Measurements from ENCODE around the gene KRTDAP. TPM values are rescaled to one million over a fixed set of nuclear protein-coding genes. Genes with fewer than 3 reads are reported as not detected.
"Not testable (repeated sequence)": the region's sequence is repeated elsewhere in the genome, so short reads cannot be mapped to it uniquely, and the experiment has no call there.

Gene KRTDAP
- total RNA-seq, 1 donor from 2014 or later = not detected

DNA sequence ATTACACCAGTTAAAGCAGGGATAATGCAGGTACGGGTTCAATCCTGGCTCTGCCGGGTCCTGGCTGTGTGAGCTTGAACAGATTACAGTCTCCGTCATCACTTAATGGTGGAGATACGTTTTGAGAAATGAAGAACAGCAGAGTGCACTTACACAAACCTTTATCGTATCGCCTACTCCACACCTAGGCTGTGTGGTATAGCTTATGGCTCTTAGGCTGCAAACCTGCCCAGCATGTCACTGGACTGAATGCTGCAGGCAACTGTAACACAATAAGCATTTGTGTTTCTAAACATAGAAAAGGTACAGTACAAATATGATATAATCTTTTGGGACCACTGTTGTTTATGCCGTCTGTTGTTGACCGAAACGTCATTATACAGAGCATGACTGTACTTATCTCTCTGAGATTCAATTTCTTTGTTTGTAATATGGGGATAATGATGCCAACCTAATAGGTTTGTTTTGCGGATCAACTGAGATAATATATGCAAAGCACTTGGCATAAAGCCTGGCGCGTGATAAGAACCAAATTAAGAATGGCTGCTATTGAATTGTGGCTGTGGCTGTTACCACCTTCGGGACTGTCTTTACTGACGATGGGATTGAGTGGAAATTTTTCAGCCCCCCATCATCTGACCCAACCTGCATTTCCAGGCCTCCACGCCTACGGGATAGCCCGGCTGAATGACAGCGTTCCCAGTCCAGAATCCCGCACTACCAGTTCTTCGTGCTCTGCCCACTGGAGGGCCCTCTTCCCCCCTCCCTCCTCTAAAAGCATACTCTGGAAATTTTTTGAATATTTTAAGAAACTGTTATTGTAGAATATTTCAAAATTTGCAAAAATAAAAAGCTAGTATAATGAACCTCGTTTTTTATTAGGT, 11.2 kb downstream of the KRTDAP start:
- Histone ChIP-seq H3K27me3 (ENCODE audit: insufficient read depth, low read length) (no peaks in the 10 kb centered on the region), H3K27ac (ENCODE audit: low read depth, low read length) (no peak overlapping the region), H2AFZ (ENCODE audit: low read depth, low read length) (no peak overlapping the region), H3K4me3 (ENCODE audit: insufficient read depth, low read depth, low read length) (no peak overlapping the region), H4K20me1 (ENCODE audit: insufficient read depth, low read length) (no peaks in the 10 kb centered on the region), H3K4me1 (ENCODE audit: insufficient read depth, low read length) (no peaks in the 10 kb centered on the region), H3K79me2 (ENCODE audit: insufficient read depth, low read length) (no peaks in the 10 kb centered on the region), H3K9ac (ENCODE audit: low read length) (no peak overlapping the region), H3K36me3 (ENCODE audit: insufficient read depth, low read length) (no peaks in the 10 kb centered on the region), H3K4me2 (ENCODE audit: low read length) (no peak overlapping the region), H3K9me3 (ENCODE audit: insufficient read depth, low read depth, low read length) (no peaks in the 10 kb centered on the region)
- no peaks in the 10 kb centered on the region for H3K9me3 Mint-ChIP-seq (ENCODE audit: unreplicated experiment)
- H3K36me3 Mint-ChIP-seq (ENCODE audit: low read depth, unreplicated experiment) = no peaks in the 10 kb centered on the region
- no peak overlapping the region for H3K4me3 Mint-ChIP-seq (ENCODE audit: unreplicated experiment)
- DNase-seq (ENCODE audit: low read depth) = no peak
- FAIRE-seq = no peak
- peaks cover 7% of the 10 kb centered on the region for H3K27me3 Mint-ChIP-seq (ENCODE audit: low read depth, unreplicated experiment)
- TF ChIP-seq EZH2 (IDR thresholded peaks at IDR 0.05; ENCODE audit: insufficient read depth, low read length) = no peak
- TF ChIP-seq, protein P1, sequence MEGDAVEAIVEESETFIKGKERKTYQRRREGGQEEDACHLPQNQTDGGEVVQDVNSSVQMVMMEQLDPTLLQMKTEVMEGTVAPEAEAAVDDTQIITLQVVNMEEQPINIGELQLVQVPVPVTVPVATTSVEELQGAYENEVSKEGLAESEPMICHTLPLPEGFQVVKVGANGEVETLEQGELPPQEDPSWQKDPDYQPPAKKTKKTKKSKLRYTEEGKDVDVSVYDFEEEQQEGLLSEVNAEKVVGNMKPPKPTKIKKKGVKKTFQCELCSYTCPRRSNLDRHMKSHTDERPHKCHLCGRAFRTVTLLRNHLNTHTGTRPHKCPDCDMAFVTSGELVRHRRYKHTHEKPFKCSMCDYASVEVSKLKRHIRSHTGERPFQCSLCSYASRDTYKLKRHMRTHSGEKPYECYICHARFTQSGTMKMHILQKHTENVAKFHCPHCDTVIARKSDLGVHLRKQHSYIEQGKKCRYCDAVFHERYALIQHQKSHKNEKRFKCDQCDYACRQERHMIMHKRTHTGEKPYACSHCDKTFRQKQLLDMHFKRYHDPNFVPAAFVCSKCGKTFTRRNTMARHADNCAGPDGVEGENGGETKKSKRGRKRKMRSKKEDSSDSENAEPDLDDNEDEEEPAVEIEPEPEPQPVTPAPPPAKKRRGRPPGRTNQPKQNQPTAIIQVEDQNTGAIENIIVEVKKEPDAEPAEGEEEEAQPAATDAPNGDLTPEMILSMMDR (IDR thresholded peaks at IDR 0.05; ENCODE audit: insufficient read depth, low read depth, low read length) = no peak
- no peak overlapping the region for H3K27ac Mint-ChIP-seq (ENCODE audit: unreplicated experiment)
- H3K4me1 Mint-ChIP-seq (ENCODE audit: low read depth, unreplicated experiment) = no peaks in the 10 kb centered on the region

DNA sequence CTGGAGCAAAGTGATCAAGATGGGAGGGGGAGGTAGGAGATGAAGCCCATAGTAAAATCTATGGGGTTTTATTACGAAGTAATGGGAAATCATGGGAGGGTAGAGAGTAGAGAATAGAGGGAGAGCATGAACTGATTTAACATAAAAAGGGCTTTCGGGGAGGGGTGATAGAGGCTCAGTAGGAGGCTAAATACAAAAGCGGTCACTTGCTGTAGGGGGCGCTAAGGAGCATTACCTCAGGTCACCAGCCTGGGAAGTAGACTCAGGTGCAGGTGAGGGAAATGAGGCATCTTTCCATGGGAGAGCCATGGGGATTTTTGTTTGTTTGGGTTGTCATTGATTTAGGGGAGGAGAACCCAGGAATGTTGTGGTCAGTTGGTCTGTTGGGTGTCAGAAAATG, 14.1 kb downstream of the KRTDAP start:
- Histone ChIP-seq H3K4me3 (ENCODE audit: insufficient read depth, low read depth, low read length) (no peak overlapping the region), H3K36me3 (ENCODE audit: insufficient read depth, low read length) (no peaks in the 10 kb centered on the region), H3K27ac (ENCODE audit: low read depth, low read length) (no peak overlapping the region), H2AFZ (ENCODE audit: low read depth, low read length) (no peak overlapping the region), H4K20me1 (ENCODE audit: insufficient read depth, low read length) (no peaks in the 10 kb centered on the region), H3K4me1 (ENCODE audit: insufficient read depth, low read length) (no peaks in the 10 kb centered on the region), H3K9ac (ENCODE audit: low read length) (no peak overlapping the region), H3K9me3 (ENCODE audit: insufficient read depth, low read depth, low read length) (no peaks in the 10 kb centered on the region), H3K27me3 (ENCODE audit: insufficient read depth, low read length) (no peaks in the 10 kb centered on the region), H3K79me2 (ENCODE audit: insufficient read depth, low read length) (no peaks in the 10 kb centered on the region), H3K4me2 (ENCODE audit: low read length) (no peak overlapping the region)
- FAIRE-seq (no peak), DNase-seq (ENCODE audit: low read depth) (no peak)
- no peak for TF ChIP-seq EZH2 (IDR thresholded peaks at IDR 0.05; ENCODE audit: insufficient read depth, low read length)
- TF ChIP-seq, protein P1 (IDR thresholded peaks at IDR 0.05; ENCODE audit: insufficient read depth, low read depth, low read length) = no peak
- Mint-ChIP-seq H3K27ac (ENCODE audit: unreplicated experiment) (no peak overlapping the region), H3K4me1 (ENCODE audit: low read depth, unreplicated experiment) (no peaks in the 10 kb centered on the region), H3K27me3 (ENCODE audit: low read depth, unreplicated experiment) (peaks cover 22% of the 10 kb centered on the region), H3K36me3 (ENCODE audit: low read depth, unreplicated experiment) (no peaks in the 10 kb centered on the region), H3K9me3 (ENCODE audit: unreplicated experiment) (peaks cover 3% of the 10 kb centered on the region), H3K4me3 (ENCODE audit: unreplicated experiment) (no peak overlapping the region)

DNA sequence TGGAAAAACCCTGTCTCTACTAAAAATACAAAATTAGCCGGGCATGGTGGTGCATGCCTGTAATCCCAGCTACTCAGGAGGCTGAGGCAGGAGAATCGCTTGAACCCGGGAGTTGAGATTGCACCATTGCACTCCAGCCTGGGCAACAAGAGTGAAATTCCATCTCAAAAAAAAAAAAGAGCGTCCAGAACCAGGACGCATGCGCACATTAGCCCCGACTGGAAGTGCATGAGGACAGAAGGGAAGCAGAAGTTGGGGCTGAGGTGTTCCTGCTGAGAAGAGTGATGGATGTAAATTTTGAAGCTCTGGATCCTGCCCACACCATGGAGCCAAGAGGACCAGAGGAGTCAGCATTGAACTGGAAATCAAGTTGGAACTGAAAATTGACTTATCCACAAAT, 15.7 kb downstream of the KRTDAP start:
- not testable (repeated sequence) for H3K27ac Mint-ChIP-seq (ENCODE audit: unreplicated experiment); H3K4me3 Mint-ChIP-seq (ENCODE audit: unreplicated experiment); H3K9ac ChIP-seq (ENCODE audit: low read length); H3K9me3 Mint-ChIP-seq (ENCODE audit: unreplicated experiment); H3K27ac ChIP-seq (ENCODE audit: low read depth, low read length); DNase-seq (ENCODE audit: low read depth); H4K20me1 ChIP-seq (ENCODE audit: insufficient read depth, low read length); H3K4me3 ChIP-seq (ENCODE audit: insufficient read depth, low read depth, low read length); H3K4me1 Mint-ChIP-seq (ENCODE audit: low read depth, unreplicated experiment); H3K4me1 ChIP-seq (ENCODE audit: insufficient read depth, low read length); H2AFZ ChIP-seq (ENCODE audit: low read depth, low read length); H3K79me2 ChIP-seq (ENCODE audit: insufficient read depth, low read length); FAIRE-seq; H3K36me3 Mint-ChIP-seq (ENCODE audit: low read depth, unreplicated experiment); H3K4me2 ChIP-seq (ENCODE audit: low read length); H3K9me3 ChIP-seq (ENCODE audit: insufficient read depth, low read depth, low read length); H3K27me3 ChIP-seq (ENCODE audit: insufficient read depth, low read length); H3K36me3 ChIP-seq (ENCODE audit: insufficient read depth, low read length)
- H3K27me3 Mint-ChIP-seq (ENCODE audit: low read depth, unreplicated experiment) = peaks cover 22% of the 10 kb centered on the region

Data from astrocyte (in vitro differentiated cells and primary cell).